ENCODE results near the gene SPATA9.

DNA sequence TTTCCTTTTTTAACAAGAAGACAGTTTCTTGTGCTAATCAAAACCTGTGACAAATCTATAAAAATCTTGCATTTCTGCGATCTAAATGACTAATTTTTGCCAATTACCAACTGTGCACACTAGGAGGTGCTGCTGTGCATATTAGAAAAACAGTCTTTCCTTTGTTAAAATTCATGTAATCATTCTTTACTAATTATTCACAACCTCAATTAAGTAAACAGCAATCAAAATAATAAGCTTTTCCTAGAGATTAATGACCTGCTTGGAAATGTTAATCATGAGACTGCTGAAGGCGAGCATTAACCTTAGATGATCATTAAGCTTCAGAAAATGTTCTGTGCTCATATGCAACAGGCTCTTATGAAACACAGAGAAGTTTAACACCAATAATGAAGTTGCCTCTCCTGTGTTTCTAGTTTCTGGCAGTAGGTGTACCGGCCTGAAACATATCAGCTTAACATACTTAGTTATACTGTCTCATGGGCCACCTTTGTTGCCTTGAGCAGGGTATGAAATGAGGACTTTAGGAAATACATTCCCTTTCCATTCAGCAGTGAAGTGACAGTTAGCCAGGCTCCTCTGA, 18.5 kb downstream of the SPATA9 start:
- TF ChIP-seq CTCF (conservative IDR thresholded peaks at IDR 0.05 in 1 of 2, IDR thresholded peaks at IDR 0.05 in 1 of 2; ENCODE audit: extremely low read depth in 1 of 2, insufficient read depth in 1 of 2, low read depth in 1 of 2, low read length in 2 of 2) (peak; percentile 79 to 89), EZH2 (IDR thresholded peaks at IDR 0.05; ENCODE audit: borderline replicate concordance, low read length) (no peak)

Data from mammary epithelial cell (primary cell).